Heart right ventricle (tissue), 16 donors: ENCODE data around the gene IL17C. TPM values are rescaled to one million over a fixed set of nuclear protein-coding genes. Genes with fewer than 3 reads are reported as not detected.

Experiments
- ATAC-seq, 8 donors: fragments of 200-7000 bp; cut with Tn5 transposase; one replicate each; pipeline ENCODE4 v1.9.1; 2020; ENCODE audit warnings: mild to moderate bottlenecking in 8 of 8, moderate library complexity in 8 of 8, moderate number of reproducible peaks in 1 of 8
- DNase-seq, 2 donors: peaks; one replicate each; pipeline ENCODE4 v3.0.0-alpha.2; 2020
- H3K27ac ChIP-seq, 10 donors: fragments of 200-600 bp; sonication (generic) in 2 of 10; one replicate each; pipeline versions ENCODE4 v1.5.0 to v1.8.0; 2020 to 2022; ENCODE audit warnings: mild to moderate bottlenecking in 3 of 10
- H3K27me3 ChIP-seq, 7 donors: fragments of 200-600 bp; one replicate each; pipeline ENCODE4 v1.8.0; 2021 to 2022; ENCODE audit warnings: mild to moderate bottlenecking in 2 of 7
- H3K36me3 ChIP-seq, 9 donors: fragments of 200-600 bp; sonication (generic) in 1 of 9; one replicate each; pipeline versions ENCODE4 v1.5.0 to v1.8.0; 2020 to 2022; ENCODE audit warnings: mild to moderate bottlenecking in 2 of 9
- H3K4me1 ChIP-seq, 9 donors: fragments of 200-600 bp; sonication (generic) in 1 of 9; one replicate each; pipeline versions ENCODE4 v1.5.0 to v1.8.0; 2020 to 2022; ENCODE audit warnings: mild to moderate bottlenecking in 4 of 9
- H3K4me3 ChIP-seq, 10 donors: fragments of 200-600 bp; sonication (generic) in 2 of 10; one replicate each; pipeline versions ENCODE4 v1.5.0 to v1.8.0; 2020 to 2022; ENCODE audit warnings: mild to moderate bottlenecking in 7 of 10, moderate library complexity in 2 of 10
- H3K9me3 ChIP-seq, 11 donors: fragments of 200-600 bp in 10 of 11; sonication (generic) in 2 of 11; one replicate each; pipeline versions ENCODE4 v1.5.0 to v1.8.0; 2013 to 2022; ENCODE audit warnings: mild to moderate bottlenecking in 2 of 11, control low read depth in 1 of 11, moderate library complexity in 1 of 11
- CTCF ChIP-seq, 9 donors: fragments of 200-600 bp; sonication (generic) in 2 of 9; IDR thresholded peaks; one replicate each; pipeline versions ENCODE4 v1.5.0 to v1.8.0; 2021 to 2022; ENCODE audit warnings: antibody characterized with exemption in 9 of 9, mild to moderate bottlenecking in 5 of 9, moderate library complexity in 1 of 9
- WGBS, 2 donors: extraction: QIAGEN DNeasy Blood & Tissue Kit; methylation state at CpG; one replicate each; pipeline ENCODE4 v1.1.7; 2013; ENCODE audit warnings: inconsistent platforms in 1 of 2; 5-methylcytosine and 5-hydroxymethylcytosine counted together
- intact Hi-C, 10 donors: fragments of 100-400 bp; cut with DNase I; formaldehyde crosslinking; loops; one replicate each; pipeline versions ENCODE4 v1.11.1 to v1.14.2; 2022
- polyA plus RNA-seq, 2 donors: library from polyadenylated mRNA; stranded (reverse); fragments of 200-250 nt; gene quantifications; one replicate each; pipeline ENCODE4 v1.2.3, GENCODE V29; 2013
- total RNA-seq, 10 donors: library from RNA; stranded (reverse); fragmentation: NEBNext Ultra II Directional in 3 of 10; extraction: Animal tissue kit (Norgen Biotek cat#: 25700) in 3 of 10; gene quantifications; one replicate each; pipeline versions ENCODE4 v1.2.1 to v1.2.4, GENCODE V29; 2021 to 2023
- donor health status: Arrhythmogenic right ventricular cardiomyopathy.
- donor health status: ischemic (EF 13 %, LVEDD 7.1; RV severe dilation, severe dysfunction).
- donor health status: healthy with polysubstance abuse.
- donor health status: DM: no; HTN: yes; CAD: no.
- donor health status: DM: no; HTN: no; CAD: no.
- donor health status: ischemic (EF 25% LVEDD 6.9; RV normal size, moderate dysfunction).
- donor health status: ischemic (EF 25% LVEDD 5.7; RV mildly dilated, moderate dysfunction).
- donor health status: healthy.
- donor health status: DM: yes; HTN: yes; CAD: no.
- donor health status: Ischemic cardiomyopathy.
- donor health status: ischemic (EF 35%, LVEDD 5.7; RV mildly dilated, moderate dysfunction).
- donor health status: nonischemic (EF 11% LVEDD 7.7; RV severe dilation, severe dysfunction).
- donor health status: DM: yes; HTN: yes; CAD: no.
- donor health status: PGD.
- donor health status: ischemic (EF 29% LVEDD 5.4; RV normal size, mild dysfunction).
- donor health status: nonischemic (EF 23%, LVEDD 6.1; RV moderate dilation, normal function).

The IL17C gene
- total and polyA plus RNA-seq, 12 donors = not detected

- Histone ChIP-seq H3K9me3 (no peaks in the 10 kb centered on the region), H3K4me3 (no peak overlapping the region), H3K27ac (no peak overlapping the region), H3K4me1 (peaks cover 0 to 28% (median 16%) of the 10 kb centered on the region in 9 donors), H3K27me3 (peaks cover 22 to 65% (median 40%) of the 10 kb centered on the region in 7 donors), H3K36me3 (peaks cover 0 to 17% (median 9%) of the 10 kb centered on the region in 9 donors)
- ATAC-seq = no peak
- DNase-seq = no peak
- no peak for TF ChIP-seq CTCF (IDR thresholded peaks at IDR 0.05)
- intact Hi-C loops = no loop called here
- WGBS, 2 donors = 71 to 73% methylated on average over 23 of the region's 23 CpGs
Observed at GRCh38 chr16:88636488-88637265, 1.7 kb upstream of the IL17C start.

GRCh38 chr16:88639231-88640038, 1.1 kb downstream of the IL17C start:
- 26 to 30% methylated on average over 45 of the region's 45 CpGs for WGBS, 2 donors

GRCh38 chr16:88640039-88640495, 1.7 kb downstream of the IL17C start:
- DNase-seq (no peak), ATAC-seq (no peak)
- Histone ChIP-seq H3K27me3 (peaks cover 22 to 61% (median 40%) of the 10 kb centered on the region in 7 donors), H3K4me3 (no peak overlapping the region), H3K9me3 (no peaks in the 10 kb centered on the region), H3K4me1 (peaks cover 0 to 10% (median under 1%) of the 10 kb centered on the region in 9 donors), H3K36me3 (peaks cover 0 to 26% (median 0%) of the 10 kb centered on the region in 9 donors), H3K27ac (no peak overlapping the region)
- TF ChIP-seq CTCF (IDR thresholded peaks at IDR 0.05) = no peak
- 44 to 52% methylated on average over 13 of the region's 13 CpGs for WGBS, 2 donors
- intact Hi-C loops = no loop called here

More at GRCh38 chr16:88639231-88640038, 1.1 kb downstream of the IL17C start:
- ATAC-seq = peak in 2 of 8 donors; percentile 5 to 9
- H3K27ac ChIP-seq = no peak overlapping the region
- no peak overlapping the region for H3K4me3 ChIP-seq
- intact Hi-C loops = no loop called here
- no peaks in the 10 kb centered on the region for H3K9me3 ChIP-seq
- H3K4me1 ChIP-seq = peaks cover 0 to 17% (median 7%) of the 10 kb centered on the region in 9 donors
- peaks cover 22 to 65% (median 40%) of the 10 kb centered on the region in 7 donors for H3K27me3 ChIP-seq
- H3K36me3 ChIP-seq = peaks cover 0 to 20% (median 0%) of the 10 kb centered on the region in 9 donors
- no peak for DNase-seq
- no peak for TF ChIP-seq CTCF (IDR thresholded peaks at IDR 0.05)

GRCh38 chr16:88640498-88641247, 2.3 kb downstream of the IL17C start:
- no peaks in the 10 kb centered on the region for H3K9me3 ChIP-seq
- TF ChIP-seq CTCF (IDR thresholded peaks at IDR 0.05) = no peak
- ATAC-seq = no peak
- 57 to 63% methylated on average over 17 of the region's 17 CpGs for WGBS, 2 donors
- no peak overlapping the region for H3K4me3 ChIP-seq
- H3K4me1 ChIP-seq = peaks cover 0 to 9% (median 0%) of the 10 kb centered on the region in 9 donors
- peaks cover 22 to 56% (median 40%) of the 10 kb centered on the region in 7 donors for H3K27me3 ChIP-seq
- intact Hi-C loops = no loop called here
- H3K27ac ChIP-seq = no peak overlapping the region
- no peak for DNase-seq
- H3K36me3 ChIP-seq = peaks cover 0 to 32% (median 0%) of the 10 kb centered on the region in 9 donors
